Mucosa of descending colon (tissue), 3 donors: ENCODE measurements around the gene PCYT1B. TPM values are rescaled to one million over a fixed set of nuclear protein-coding genes. Genes with fewer than 3 reads are reported as not detected.

Experiments used
- ATAC-seq: fragments of 200-7000 bp; cut with Tn5 transposase; one replicate; pipeline ENCODE4 v1.9.1; 2020; ENCODE audit warnings: mild to moderate bottlenecking, moderate library complexity
- DNase-seq, 3 donors: peaks; one replicate each; pipeline ENCODE4 v3.0.0-alpha.2; 2020
- H3K36me3 ChIP-seq: fragments of 200-600 bp; one replicate; pipeline ENCODE4 v1.8.0; 2021; ENCODE audit warnings: low read depth, mild to moderate bottlenecking
- H3K4me1 ChIP-seq: fragments of 200-600 bp; one replicate; pipeline ENCODE4 v1.8.0; 2021; ENCODE audit warnings: low read depth, mild to moderate bottlenecking
- H3K4me3 ChIP-seq: fragments of 200-600 bp; one replicate; pipeline ENCODE4 v1.8.0; 2021; ENCODE audit warnings: mild to moderate bottlenecking
- H3K9me3 ChIP-seq: fragments of 200-600 bp; one replicate; pipeline ENCODE4 v1.8.0; 2021; ENCODE audit warnings: mild to moderate bottlenecking
- intact Hi-C, 2 donors: fragments of 100-400 bp; cut with DNase I in 1 of 2; cut with micrococcal nuclease in 1 of 2; formaldehyde crosslinking; loops; one replicate each; pipeline versions ENCODE4 v1.11.0 to v1.11.1; 2022; cut with DNase I, micrococcal nuclease
- total RNA-seq, 3 donors: library from RNA; stranded (reverse); fragmentation: NEBNext Ultra II Directional in 2 of 3; extraction: Animal tissue kit (Norgen Biotek cat#: 25700) in 2 of 3; gene quantifications; one replicate each; pipeline versions ENCODE4 v1.2.1 to v1.2.4, GENCODE V29; 2021 to 2023
- TF ChIP-seq, protein P1 (sequence below): fragments of 200-600 bp; IDR thresholded peaks from one replicate; pipeline ENCODE4 v1.8.0; 2022; ENCODE audit warnings: antibody characterized with exemption, mild to moderate bottlenecking
- donor health status: DM: no; HTN: no; CAD: no; lungs with moderate emphysema.
- donor health status: DM: no; HTN: no; CAD: no.
- donor health status: DM: no; HTN: yes; CAD: no.

Gene PCYT1B
- total RNA-seq, 3 donors from 2014 or later, result 0.39 to 2.4 TPM; not detected in 1

DNA sequence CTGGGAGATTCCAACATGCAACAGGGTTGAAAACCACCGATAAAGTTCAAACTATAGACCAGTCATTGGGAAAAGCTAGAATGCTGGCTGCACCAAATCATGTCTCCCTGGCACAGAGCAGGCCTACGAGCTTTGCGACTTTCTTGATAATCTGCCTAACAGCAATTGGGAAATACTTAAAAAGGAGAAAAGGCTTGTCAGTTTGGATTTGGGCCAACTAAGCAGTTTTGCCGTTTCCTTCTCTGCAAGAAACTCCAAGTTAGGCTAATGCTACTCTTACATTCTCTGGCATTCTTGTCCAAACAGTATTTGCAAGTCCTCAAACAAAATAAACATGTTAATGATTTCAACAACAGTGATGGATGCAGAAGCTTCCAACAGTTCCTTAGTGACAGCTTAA is 94.1 kb downstream of the PCYT1B start:
- H3K4me3 ChIP-seq, result no peak overlapping the region
- H3K9me3 ChIP-seq, result no peaks in the 10 kb centered on the region
- ATAC-seq (no peak), DNase-seq (no peak)
- intact Hi-C loops, result no loop called here
- TF ChIP-seq, protein P1, sequence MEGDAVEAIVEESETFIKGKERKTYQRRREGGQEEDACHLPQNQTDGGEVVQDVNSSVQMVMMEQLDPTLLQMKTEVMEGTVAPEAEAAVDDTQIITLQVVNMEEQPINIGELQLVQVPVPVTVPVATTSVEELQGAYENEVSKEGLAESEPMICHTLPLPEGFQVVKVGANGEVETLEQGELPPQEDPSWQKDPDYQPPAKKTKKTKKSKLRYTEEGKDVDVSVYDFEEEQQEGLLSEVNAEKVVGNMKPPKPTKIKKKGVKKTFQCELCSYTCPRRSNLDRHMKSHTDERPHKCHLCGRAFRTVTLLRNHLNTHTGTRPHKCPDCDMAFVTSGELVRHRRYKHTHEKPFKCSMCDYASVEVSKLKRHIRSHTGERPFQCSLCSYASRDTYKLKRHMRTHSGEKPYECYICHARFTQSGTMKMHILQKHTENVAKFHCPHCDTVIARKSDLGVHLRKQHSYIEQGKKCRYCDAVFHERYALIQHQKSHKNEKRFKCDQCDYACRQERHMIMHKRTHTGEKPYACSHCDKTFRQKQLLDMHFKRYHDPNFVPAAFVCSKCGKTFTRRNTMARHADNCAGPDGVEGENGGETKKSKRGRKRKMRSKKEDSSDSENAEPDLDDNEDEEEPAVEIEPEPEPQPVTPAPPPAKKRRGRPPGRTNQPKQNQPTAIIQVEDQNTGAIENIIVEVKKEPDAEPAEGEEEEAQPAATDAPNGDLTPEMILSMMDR, result no peak
- H3K4me1 ChIP-seq, result no peaks in the 10 kb centered on the region
- no peaks in the 10 kb centered on the region for H3K36me3 ChIP-seq

DNA sequence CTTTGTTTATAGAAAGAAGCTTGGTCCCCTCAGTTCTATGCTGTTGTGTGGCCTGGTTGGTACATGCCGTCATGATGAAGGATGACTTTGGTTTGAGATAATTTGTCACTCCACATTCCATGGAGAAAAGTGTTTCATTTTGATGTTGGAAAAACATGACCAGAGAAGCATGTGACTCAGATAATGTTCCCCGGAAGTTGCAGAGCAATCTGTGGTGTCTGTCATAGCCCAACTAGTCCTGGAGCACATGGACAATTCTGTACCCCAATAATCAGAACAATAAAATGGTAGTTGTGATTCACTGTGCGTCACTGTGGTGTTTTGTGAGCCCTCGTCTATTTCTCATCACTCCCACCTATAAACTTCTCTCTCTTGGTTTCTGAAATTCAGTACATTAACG is 97.0 kb downstream of the PCYT1B start:
- no peaks in the 10 kb centered on the region for H3K4me1 ChIP-seq
- no peaks in the 10 kb centered on the region for H3K9me3 ChIP-seq
- intact Hi-C loops, result no loop called here
- DNase-seq, result no peak
- TF ChIP-seq, protein P1, result no peak
- no peaks in the 10 kb centered on the region for H3K36me3 ChIP-seq
- no peak for ATAC-seq
- no peak overlapping the region for H3K4me3 ChIP-seq

GRCh38 chrX:24547961-24548360 is 99.2 kb downstream of the PCYT1B start:
- ATAC-seq (no peak), DNase-seq (no peak)
- TF ChIP-seq, protein P1, result no peak
- H3K9me3 ChIP-seq, result no peaks in the 10 kb centered on the region
- intact Hi-C loops, result no loop called here
- H3K4me3 ChIP-seq, result no peak overlapping the region
- H3K4me1 ChIP-seq, result no peaks in the 10 kb centered on the region
- no peaks in the 10 kb centered on the region for H3K36me3 ChIP-seq

- ATAC-seq, result no peak
Observed at GRCh38 chrX:24542756-24543155, 104.4 kb downstream of the PCYT1B start.

GRCh38 chrX:24536551-24536950 is 110.6 kb downstream of the PCYT1B start:
- Histone ChIP-seq H3K4me3 (no peak overlapping the region), H3K9me3 (no peaks in the 10 kb centered on the region), H3K4me1 (no peaks in the 10 kb centered on the region), H3K36me3 (no peaks in the 10 kb centered on the region)
- DNase-seq, result no peak
- intact Hi-C loops, result no loop called here
- peak; percentile 62 for ATAC-seq
- TF ChIP-seq, protein P1, result no peak

More at GRCh38 chrX:24542756-24543155, 104.4 kb downstream of the PCYT1B start:
- Histone ChIP-seq H3K9me3 (no peaks in the 10 kb centered on the region), H3K4me1 (no peaks in the 10 kb centered on the region), H3K36me3 (no peaks in the 10 kb centered on the region), H3K4me3 (no peak overlapping the region)
- TF ChIP-seq, protein P1, result no peak
- no peak for DNase-seq
- intact Hi-C loops, result no loop called here

GRCh38 chrX:24528605-24529004 is 118.5 kb downstream of the PCYT1B start:
- H3K4me1 ChIP-seq, result no peaks in the 10 kb centered on the region
- no peak overlapping the region for H3K4me3 ChIP-seq
- no peak for ATAC-seq
- intact Hi-C loops, result no loop called here
- H3K9me3 ChIP-seq, result no peaks in the 10 kb centered on the region
- TF ChIP-seq, protein P1, result no peak
- DNase-seq, result no peak
- no peaks in the 10 kb centered on the region for H3K36me3 ChIP-seq
